Activated naive CD8-positive, alpha-beta T cell treated with anti-CD3 and anti-CD28 coated beads, Interleukin-2, amount 10 ng/mL, durations not matched to agents 7 days and 5 days (primary cell): ENCODE results near the gene RHBDL3. TPM values are rescaled to one million over a fixed set of nuclear protein-coding genes. Genes with fewer than 3 reads are reported as not detected.

ENCODE experiments used
- ATAC-seq: fragments of 150-1000 bp; cut with Tn5 transposase; one replicate; pipeline ENCODE4 v1.10.0; 2021; ENCODE audit warnings: low read depth, moderate library complexity
- POLR2A ChIA-PET: fragments of 350-600 bp; sonication (Branson Sonifier 250); formaldehyde crosslinking; loops from one replicate; lab custom pipeline; 2021; ENCODE audit warnings: antibody characterized with exemption; lab: Charles Lee
- DNase-seq: peaks from one replicate; pipeline ENCODE4 v3.0.0; 2021
- H3K27ac Mint-ChIP-seq: one replicate; pipeline ENCODE4 v1.8.0; 2022; ENCODE audit warnings: mild to moderate bottlenecking, mixed read lengths
- H3K27me3 Mint-ChIP-seq: one replicate; pipeline ENCODE4 v1.8.0; 2022; ENCODE audit warnings: mild to moderate bottlenecking, moderate library complexity, mixed read lengths
- H3K36me3 Mint-ChIP-seq: one replicate; pipeline ENCODE4 v1.8.0; 2021; ENCODE audit warnings: mild to moderate bottlenecking, mixed read lengths
- H3K4me1 Mint-ChIP-seq: one replicate; pipeline ENCODE4 v1.8.0; 2021; ENCODE audit warnings: mixed read lengths
- H3K4me3 Mint-ChIP-seq: one replicate; pipeline ENCODE4 v1.8.0; 2022; ENCODE audit warnings: mild to moderate bottlenecking, moderate library complexity, mixed read lengths
- H3K9me3 Mint-ChIP-seq: one replicate; pipeline ENCODE4 v1.8.0; 2021; ENCODE audit warnings: mixed read lengths
- total RNA-seq, 2 experiments: library from RNA; stranded (reverse); gene quantifications; one replicate each; pipeline ENCODE4 v1.2.3, GENCODE V29; 2021

Gene RHBDL3
- total RNA-seq, 2 experiments from 2014 or later, result 0.72 to 0.88 TPM

DNA sequence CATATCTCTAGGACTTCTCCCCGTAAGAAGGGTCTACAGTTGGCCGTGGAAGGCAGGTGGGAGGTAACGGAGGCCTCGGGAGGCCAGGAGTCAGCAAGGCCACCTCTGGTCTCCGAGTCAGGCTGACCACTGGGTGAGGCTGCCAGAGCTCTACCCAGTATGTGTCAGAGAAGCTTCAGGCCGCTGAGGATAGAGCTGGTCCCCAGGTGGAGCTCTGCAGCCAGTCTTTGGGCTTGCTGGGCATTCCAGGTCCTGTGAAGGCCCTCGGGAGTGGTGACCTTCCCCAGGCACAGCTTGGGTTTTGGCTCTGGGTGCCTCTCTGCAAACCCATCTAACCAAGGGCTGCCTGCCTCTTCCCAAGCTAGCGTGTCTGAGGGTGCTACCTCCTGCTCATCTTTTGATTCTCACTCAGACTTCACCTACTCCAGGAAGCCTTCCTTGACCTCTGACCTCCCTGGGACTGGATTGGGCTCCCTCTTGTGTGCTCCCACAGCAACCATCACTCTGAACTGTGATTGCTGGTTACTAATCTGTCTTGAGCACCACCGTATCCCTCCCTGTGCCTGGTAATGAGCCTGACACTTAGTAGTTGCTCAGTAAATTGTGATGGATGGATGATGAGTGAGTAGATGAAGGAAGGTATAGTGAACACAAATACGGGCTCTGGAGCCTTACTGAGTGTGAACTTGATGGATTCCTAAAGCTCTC, 22.3 kb downstream of the RHBDL3 start:
- no peaks in the 10 kb centered on the region for H3K36me3 Mint-ChIP-seq
- no peaks in the 10 kb centered on the region for H3K9me3 Mint-ChIP-seq
- POLR2A ChIA-PET, result interaction anchor here (0.6 kb wide), 1 partner anchor 138 kb away, joined by 3 read pairs; no protein-coding TSS in a partner anchor
- H3K27ac Mint-ChIP-seq, result peak overlapping the region; percentile 22
- no peak overlapping the region for H3K4me3 Mint-ChIP-seq
- peaks cover 3% of the 10 kb centered on the region for H3K4me1 Mint-ChIP-seq
- no peak for ATAC-seq
- DNase-seq, result no peak
- peaks cover 7% of the 10 kb centered on the region for H3K27me3 Mint-ChIP-seq

DNA sequence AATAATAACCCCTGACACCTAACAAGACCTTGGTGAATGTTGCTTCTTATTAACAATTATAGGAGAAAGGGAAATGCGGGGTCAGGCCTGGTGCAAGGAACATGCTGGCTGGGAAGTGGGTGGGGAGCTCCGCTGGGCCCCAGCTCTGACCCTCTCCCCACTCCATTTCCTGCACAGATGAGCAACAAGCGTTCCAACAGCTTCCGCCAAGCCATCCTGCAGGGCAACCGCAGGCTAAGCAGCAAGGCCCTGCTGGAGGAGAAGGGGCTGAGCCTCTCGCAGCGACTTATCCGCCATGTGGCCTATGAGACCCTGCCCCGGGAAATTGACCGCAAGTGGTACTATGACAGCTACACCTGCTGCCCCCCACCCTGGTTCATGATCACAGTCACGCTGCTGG, 23.0 kb downstream of the RHBDL3 start:
- Mint-ChIP-seq H3K4me1 (peaks cover 3% of the 10 kb centered on the region), H3K36me3 (no peaks in the 10 kb centered on the region), H3K27me3 (peaks cover 7% of the 10 kb centered on the region), H3K27ac (no peak overlapping the region), H3K4me3 (no peak overlapping the region), H3K9me3 (no peaks in the 10 kb centered on the region)
- POLR2A ChIA-PET, result interaction anchor here (0.5 to 0.6 kb wide), 2 partner anchors 138 to 236 kb away, joined by 3 to 4 read pairs; no protein-coding TSS in a partner anchor
- ATAC-seq, result no peak
- DNase-seq, result no peak

DNA sequence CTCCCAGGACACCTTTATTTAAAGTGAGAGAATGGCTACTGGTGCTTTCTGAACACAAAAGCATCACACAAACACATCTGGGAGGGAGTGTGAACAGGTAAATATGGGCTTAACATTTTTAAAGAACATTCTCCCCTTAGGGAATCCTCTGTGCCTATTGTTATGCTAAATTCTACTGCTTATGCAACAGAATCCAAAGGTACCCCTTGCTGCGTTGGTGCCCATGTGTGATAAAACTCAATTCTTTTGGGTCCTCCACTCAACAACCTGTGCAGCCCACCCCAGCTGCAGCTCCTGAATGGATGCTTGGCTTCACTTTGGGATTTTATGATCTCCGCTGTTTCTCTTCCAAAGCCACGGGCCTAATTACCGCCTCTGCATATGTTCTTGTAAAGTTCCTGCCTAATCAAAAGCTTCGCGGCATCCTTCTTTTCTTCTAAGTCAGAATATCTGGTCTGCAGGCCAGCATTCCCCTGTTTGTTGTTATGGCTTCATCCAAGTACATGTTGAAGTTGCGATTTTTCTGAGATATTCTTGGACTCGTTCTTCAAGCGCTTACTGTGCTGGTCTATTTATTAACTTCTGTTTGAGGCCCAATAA, 23.9 kb downstream of the RHBDL3 start:
- Mint-ChIP-seq H3K4me1 (peaks cover 5% of the 10 kb centered on the region), H3K9me3 (no peaks in the 10 kb centered on the region), H3K36me3 (no peaks in the 10 kb centered on the region), H3K27me3 (peaks cover 7% of the 10 kb centered on the region), H3K27ac (no peak overlapping the region), H3K4me3 (no peak overlapping the region)
- POLR2A ChIA-PET, result no interaction called here
- ATAC-seq (no peak), DNase-seq (no peak)

DNA sequence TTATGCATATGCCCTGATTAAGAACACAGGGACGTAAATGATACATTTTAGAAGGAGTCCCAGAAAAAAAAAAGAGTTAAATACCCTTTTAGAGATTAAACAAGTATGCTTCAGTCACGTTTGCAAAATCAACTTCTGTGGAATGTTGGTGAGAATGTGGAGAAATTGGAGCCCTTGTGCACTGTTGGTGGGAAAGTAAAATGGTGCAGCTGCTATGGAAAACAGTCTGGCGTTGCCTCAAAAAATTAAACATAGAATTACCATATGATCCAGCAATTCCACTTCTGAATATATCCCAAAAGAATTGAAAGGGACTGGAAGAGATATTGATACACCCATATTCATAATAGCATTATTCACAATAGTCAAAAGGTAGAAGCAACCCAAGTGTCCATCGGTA, 26.5 kb downstream of the RHBDL3 start:
- peaks cover 5% of the 10 kb centered on the region for H3K4me1 Mint-ChIP-seq
- H3K36me3 Mint-ChIP-seq, result no peaks in the 10 kb centered on the region
- H3K27me3 Mint-ChIP-seq, result peaks cover 4% of the 10 kb centered on the region
- H3K4me3 Mint-ChIP-seq, result no peak overlapping the region
- POLR2A ChIA-PET, result no interaction called here
- DNase-seq (no peak), ATAC-seq (no peak)
- no peak overlapping the region for H3K27ac Mint-ChIP-seq
- no peaks in the 10 kb centered on the region for H3K9me3 Mint-ChIP-seq

DNA sequence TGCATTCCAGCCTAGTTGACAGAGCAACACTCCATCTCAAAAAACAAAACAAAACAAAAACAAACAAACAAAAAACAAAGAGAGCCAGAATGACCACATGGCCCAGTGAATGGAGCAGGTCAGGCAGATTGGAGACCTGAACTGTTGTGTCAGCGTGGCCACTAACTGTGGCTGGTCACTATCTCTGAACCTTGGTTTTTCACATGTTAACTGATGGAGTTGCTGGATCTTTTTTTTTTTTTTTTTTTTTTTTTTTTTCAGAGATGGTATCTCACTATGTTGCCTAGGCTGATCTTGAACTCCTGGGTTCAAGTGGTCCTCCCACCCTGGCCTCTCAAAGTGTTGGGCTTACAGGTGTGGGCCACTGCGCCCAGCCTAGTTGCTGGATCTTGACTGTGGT, 31.8 kb downstream of the RHBDL3 start:
- Mint-ChIP-seq H3K36me3 (no peaks in the 10 kb centered on the region), H3K27ac (no peak overlapping the region), H3K4me1 (peaks cover 4% of the 10 kb centered on the region), H3K27me3 (peaks cover 3% of the 10 kb centered on the region), H3K9me3 (no peaks in the 10 kb centered on the region), H3K4me3 (no peak overlapping the region)
- DNase-seq, result no peak
- ATAC-seq, result no peak
- POLR2A ChIA-PET, result no interaction called here

DNA sequence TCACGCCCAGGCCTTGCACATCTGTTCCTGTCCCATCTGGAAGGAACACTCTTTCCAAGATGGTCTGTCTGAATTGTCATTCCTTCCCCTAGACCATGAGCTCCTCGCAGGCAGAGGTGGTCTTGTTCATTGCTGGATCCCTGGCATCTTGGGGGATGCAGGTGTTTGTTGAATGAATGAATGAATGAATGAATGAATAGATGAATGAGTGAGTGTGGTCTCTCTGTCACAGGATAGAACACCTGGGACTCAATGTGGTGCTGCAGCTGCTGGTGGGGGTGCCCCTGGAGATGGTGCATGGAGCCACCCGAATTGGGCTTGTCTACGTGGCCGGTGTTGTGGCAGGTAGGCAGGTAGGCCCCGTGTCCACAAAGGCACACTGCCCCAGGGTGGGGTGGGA, 32.2 kb downstream of the RHBDL3 start:
- no peak for DNase-seq
- POLR2A ChIA-PET, result no interaction called here
- ATAC-seq, result no peak
- no peak overlapping the region for H3K4me3 Mint-ChIP-seq
- H3K36me3 Mint-ChIP-seq, result no peaks in the 10 kb centered on the region
- H3K9me3 Mint-ChIP-seq, result no peaks in the 10 kb centered on the region
- H3K4me1 Mint-ChIP-seq, result peaks cover 3% of the 10 kb centered on the region
- H3K27ac Mint-ChIP-seq, result no peak overlapping the region
- peaks cover 3% of the 10 kb centered on the region for H3K27me3 Mint-ChIP-seq

DNA sequence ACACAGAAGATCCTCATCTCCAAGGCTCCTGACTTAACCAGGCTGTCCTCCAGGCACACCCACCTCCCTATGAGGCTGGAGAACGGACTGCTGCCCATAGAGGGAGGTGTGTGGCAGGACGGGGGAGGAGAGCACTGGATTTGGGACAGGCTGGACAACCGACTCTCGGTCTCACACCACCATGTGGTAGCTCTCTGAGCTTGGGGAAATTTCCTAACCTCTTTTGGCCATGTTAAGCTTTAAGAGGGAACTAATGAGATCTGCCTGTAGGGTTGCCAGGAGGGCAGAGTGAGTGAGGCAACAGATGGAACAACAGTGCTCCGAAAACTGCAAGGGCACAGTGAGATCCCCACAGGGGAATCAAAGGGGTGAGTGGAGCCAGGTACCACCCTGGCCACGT, 32.7 kb downstream of the RHBDL3 start:
- Mint-ChIP-seq H3K4me3 (no peak overlapping the region), H3K36me3 (no peaks in the 10 kb centered on the region), H3K27ac (no peak overlapping the region), H3K4me1 (peaks cover 2% of the 10 kb centered on the region), H3K27me3 (peaks cover 3% of the 10 kb centered on the region), H3K9me3 (no peaks in the 10 kb centered on the region)
- ATAC-seq (no peak), DNase-seq (no peak)
- POLR2A ChIA-PET, result no interaction called here

DNA sequence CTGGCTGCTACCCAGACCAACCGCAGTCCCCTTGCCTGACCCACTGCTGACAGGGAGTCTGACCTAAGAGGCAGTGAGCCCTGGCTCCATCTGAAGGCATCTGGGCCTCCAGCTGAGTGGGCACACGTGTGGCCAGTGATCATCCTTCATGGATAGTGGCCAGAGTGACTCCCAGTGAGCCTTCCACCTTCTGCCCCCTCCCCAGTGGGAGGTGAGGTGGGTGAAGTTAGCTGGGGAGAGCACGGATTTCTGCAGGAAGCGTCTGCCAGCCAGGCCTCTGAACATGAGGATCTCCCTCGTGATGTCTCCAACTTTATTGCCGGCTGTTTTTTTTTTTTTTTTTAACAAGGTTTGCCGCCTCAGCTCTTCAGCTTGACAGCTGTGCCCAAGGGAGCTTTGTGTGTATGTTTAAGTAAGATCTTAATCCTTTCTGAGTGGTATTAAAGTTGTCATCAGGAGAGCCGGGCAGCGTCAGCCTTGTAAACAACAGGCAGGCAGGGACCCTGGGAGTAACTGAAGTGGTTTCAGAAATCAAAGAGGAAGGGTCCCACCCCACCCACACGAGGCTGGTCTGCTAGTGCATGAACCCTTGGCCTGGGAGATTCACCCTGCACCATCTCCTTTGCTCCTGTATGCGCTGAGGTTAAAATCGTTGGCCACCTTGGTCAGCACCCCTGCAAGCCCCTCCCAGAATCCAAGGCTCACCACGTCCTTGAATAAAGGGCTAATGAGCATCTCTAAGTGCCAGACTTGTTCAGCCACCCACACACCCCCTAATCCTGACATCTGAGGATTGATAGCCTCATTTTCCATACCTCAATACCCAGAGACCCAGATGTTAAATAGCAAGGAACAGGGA, 33.3 kb downstream of the RHBDL3 start:
- Mint-ChIP-seq H3K27me3 (peaks cover 7% of the 10 kb centered on the region), H3K27ac (no peak overlapping the region), H3K4me1 (peaks cover 5% of the 10 kb centered on the region), H3K4me3 (no peak overlapping the region), H3K9me3 (no peaks in the 10 kb centered on the region), H3K36me3 (no peaks in the 10 kb centered on the region)
- ATAC-seq (no peak), DNase-seq (no peak)
- POLR2A ChIA-PET, result no interaction called here

DNA sequence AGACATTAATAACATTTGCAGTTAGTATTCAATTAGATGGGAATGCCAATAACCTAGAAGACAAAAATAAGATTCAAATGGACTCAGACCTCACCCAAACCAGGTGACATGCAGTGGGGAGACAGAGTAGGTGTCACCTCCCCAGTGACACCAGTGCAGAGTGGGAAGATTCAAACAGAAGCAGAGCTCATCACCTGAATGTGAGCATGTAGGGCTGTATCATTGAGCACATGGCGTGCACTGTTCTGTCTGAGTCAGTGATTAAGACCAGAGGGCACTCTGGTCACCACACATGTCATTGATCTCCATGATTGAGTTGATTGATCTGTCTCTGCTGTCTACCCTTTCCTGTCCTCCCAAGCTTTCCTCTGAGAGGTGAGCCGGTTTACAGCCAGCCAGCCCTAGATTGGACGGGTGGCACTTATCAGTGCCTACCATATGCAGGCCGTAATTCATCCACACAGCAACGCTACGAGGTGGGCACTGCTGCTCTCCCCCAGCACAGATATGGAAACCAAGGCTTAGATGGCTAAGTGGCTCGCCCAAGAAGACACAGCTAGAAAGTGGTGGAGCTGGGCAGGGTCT, 34.0 kb downstream of the RHBDL3 start:
- peaks cover 11% of the 10 kb centered on the region for H3K27me3 Mint-ChIP-seq
- H3K36me3 Mint-ChIP-seq, result no peaks in the 10 kb centered on the region
- no peak overlapping the region for H3K27ac Mint-ChIP-seq
- no peak overlapping the region for H3K4me3 Mint-ChIP-seq
- no peaks in the 10 kb centered on the region for H3K9me3 Mint-ChIP-seq
- peaks cover 5% of the 10 kb centered on the region for H3K4me1 Mint-ChIP-seq
- no peak for ATAC-seq
- POLR2A ChIA-PET, result no interaction called here
- no peak for DNase-seq

DNA sequence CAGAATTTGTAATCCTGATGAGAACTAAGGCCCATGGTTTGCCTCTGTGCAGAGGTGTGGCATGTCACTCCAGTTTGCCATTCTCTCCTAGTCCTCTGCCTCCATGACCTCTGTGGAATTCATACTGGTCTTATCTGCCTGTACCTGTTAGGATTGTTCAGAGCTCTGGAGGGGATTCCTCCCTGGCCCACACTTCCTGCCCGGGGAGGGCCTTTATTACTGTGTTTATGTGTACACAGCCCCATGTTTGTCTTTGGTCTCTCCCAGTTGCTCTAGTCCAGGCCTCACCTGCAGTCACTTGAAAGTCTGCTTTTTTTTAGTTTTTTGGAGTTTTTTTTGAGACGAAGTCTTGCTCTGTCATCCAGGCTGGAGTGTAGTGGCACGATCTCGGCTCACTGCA, 36.4 kb downstream of the RHBDL3 start:
- POLR2A ChIA-PET, result no interaction called here
- no peak overlapping the region for H3K27ac Mint-ChIP-seq

DNA sequence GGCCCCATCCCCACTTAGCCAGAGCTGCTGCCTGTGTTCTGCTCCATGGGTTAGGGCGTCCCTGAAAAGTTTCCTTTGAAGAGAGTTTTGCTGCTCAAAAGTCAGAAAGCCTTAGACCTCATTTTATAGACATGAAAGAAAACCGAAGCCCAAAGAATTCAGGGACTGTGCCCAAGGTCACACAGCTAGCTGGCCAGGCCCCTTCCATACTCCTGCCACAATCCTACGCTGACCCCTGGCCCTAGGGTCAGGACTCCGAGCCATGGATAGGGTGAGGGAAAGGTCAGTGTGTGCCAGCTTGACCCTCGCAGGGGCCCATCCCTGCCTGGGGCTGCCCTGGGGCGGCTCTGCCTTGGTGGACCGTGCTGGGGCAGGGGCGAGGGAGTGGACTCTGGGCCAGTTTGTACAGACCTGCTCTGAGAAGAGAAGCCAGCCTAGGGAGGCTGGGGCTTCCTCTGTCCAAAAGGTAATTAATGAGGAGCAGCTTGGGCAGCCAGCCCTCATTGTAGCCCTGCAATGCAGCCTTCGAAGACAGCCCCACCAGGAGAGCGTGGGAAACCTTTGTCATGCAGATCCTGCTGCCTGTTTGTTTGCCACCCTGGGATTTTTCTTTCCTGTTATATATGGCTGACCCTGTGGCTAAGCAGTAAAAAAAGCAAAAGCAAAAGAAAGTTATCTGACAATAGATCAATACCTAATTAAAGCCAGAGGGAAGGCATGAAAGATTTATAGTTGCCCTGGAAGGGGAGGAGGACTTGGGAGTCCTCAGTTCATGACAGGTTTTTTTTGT, 37.4 kb downstream of the RHBDL3 start:
- Mint-ChIP-seq H3K27ac (no peak overlapping the region), H3K27me3 (peaks cover 26% of the 10 kb centered on the region), H3K9me3 (no peaks in the 10 kb centered on the region), H3K4me1 (peaks cover 5% of the 10 kb centered on the region), H3K36me3 (no peaks in the 10 kb centered on the region), H3K4me3 (no peak overlapping the region)
- DNase-seq (no peak), ATAC-seq (no peak)
- POLR2A ChIA-PET, result no interaction called here

More for the DNA sequence above, 36.4 kb downstream of the RHBDL3 start:
- Mint-ChIP-seq H3K4me1 (peaks cover 5% of the 10 kb centered on the region), H3K27me3 (peaks cover 15% of the 10 kb centered on the region), H3K4me3 (no peak overlapping the region), H3K36me3 (no peaks in the 10 kb centered on the region), H3K9me3 (no peaks in the 10 kb centered on the region)
- DNase-seq (no peak), ATAC-seq (no peak)

DNA sequence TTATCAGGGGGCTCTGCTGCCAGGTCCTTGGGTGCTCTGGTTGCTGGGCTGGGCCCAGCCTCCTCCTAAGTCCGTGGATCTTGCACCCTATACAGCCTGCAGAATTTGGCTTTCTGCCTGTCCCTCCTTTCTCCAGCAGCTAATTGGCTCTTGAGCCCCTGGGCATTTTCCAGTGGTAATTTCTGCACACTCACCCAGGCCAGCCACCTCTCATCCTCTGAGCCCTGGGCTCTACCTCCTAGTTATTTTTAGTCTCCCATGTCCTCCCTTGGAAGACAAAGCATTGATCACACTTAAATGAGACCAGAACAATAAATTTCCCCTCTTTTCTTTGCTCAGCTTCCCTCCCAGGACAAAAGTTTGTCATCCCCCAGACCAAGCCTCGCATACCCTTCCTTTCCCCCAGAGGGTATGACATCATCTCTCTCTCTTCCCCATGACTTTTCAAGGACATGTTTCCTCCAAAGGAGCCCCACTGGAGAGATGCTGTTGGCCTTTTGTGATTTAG, 38.2 kb downstream of the RHBDL3 start:
- H3K36me3 Mint-ChIP-seq, result no peaks in the 10 kb centered on the region
- no peak for ATAC-seq
- no peak for DNase-seq
- H3K9me3 Mint-ChIP-seq, result no peaks in the 10 kb centered on the region
- POLR2A ChIA-PET, result no interaction called here
- peaks cover 5% of the 10 kb centered on the region for H3K4me1 Mint-ChIP-seq
- no peak overlapping the region for H3K4me3 Mint-ChIP-seq
- H3K27ac Mint-ChIP-seq, result no peak overlapping the region
- peaks cover 29% of the 10 kb centered on the region for H3K27me3 Mint-ChIP-seq
